ENCODE data around the gene CHST7.

- TF ChIP-seq RAD21 (IDR thresholded peaks at IDR 0.05; ENCODE audit: low read depth) (no peak), MAX (IDR thresholded peaks at IDR 0.05) (no peak), TCF12 (IDR thresholded peaks at IDR 0.05; ENCODE audit: low read depth) (no peak), EP300 (IDR thresholded peaks at IDR 0.05; ENCODE audit: borderline replicate concordance) (no peak), NFIC (IDR thresholded peaks at IDR 0.05) (no peak), TAF1 (IDR thresholded peaks at IDR 0.05; ENCODE audit: low read depth) (no peak), REST (IDR thresholded peaks at IDR 0.05; ENCODE audit: low read depth) (no peak), CEBPB (IDR thresholded peaks at IDR 0.05) (no peak), EGR1 (IDR thresholded peaks at IDR 0.05) (no peak), USF1 (IDR thresholded peaks at IDR 0.05) (no peak), ZBTB7A (IDR thresholded peaks at IDR 0.05; ENCODE audit: low read depth) (no peak), CREB1 (IDR thresholded peaks at IDR 0.05; ENCODE audit: low read depth) (no peak), YY1 (IDR thresholded peaks at IDR 0.05; ENCODE audit: low read depth) (no peak)
Measured at GRCh38 chrX:46559062-46559461, 14.5 kb upstream of the CHST7 start.

Data from Ishikawa (cell line).